ENCODE measurements around the gene SLC2A10. TPM values are rescaled to one million over a fixed set of nuclear protein-coding genes. Genes with fewer than 3 reads are reported as not detected.

Gene SLC2A10
- total RNA-seq, 1 experiment from 2014 or later: 1.6 TPM

- H3K9me3 ChIP-seq (ENCODE audit: control insufficient read depth, insufficient read depth, low read depth, low read length): no peaks in the 10 kb centered on the region
- H3K27ac ChIP-seq (ENCODE audit: low read length): no peak overlapping the region
- intact Hi-C loops (cut with micrococcal nuclease; ENCODE audit: unreplicated experiment): no loop called here
- no peak for DNase-seq (ENCODE audit: low read depth, low spot score)
- peaks cover 5% of the 10 kb centered on the region for H3K27me3 ChIP-seq (ENCODE audit: control insufficient read depth, insufficient read depth, low read length)
- ChIA-PET CTCF (no interaction called here), POLR2A (no interaction called here)
- no TSS peak for BruUV-seq (replicated peaks)
- in situ Hi-C loops (cut with HindIII; ENCODE audit: low pct_unique_long_range_greater_than_20kb, low sequenced_read_pairs): no loop called here
- no peak for TF ChIP-seq TCF7L2 (IDR thresholded peaks at IDR 0.05; ENCODE audit: low read depth, low read length)
- no peak for TF ChIP-seq POLR2AphosphoS5 (IDR thresholded peaks at IDR 0.05; ENCODE audit: low read depth, low read length)
- H3K4me3 ChIP-seq (ENCODE audit: low read depth in 2 of 2, low read length in 2 of 2): no peak overlapping the region
- H3K36me3 ChIP-seq (ENCODE audit: control insufficient read depth, insufficient read depth, low read length): no peaks in the 10 kb centered on the region
- no peak for ATAC-seq
- H3K4me1 ChIP-seq (ENCODE audit: control insufficient read depth, insufficient read depth, low read length): no peaks in the 10 kb centered on the region
These were observed 30.2 kb downstream of the SLC2A10 start for GRCh38 chr20:46739431-46740213.

- in situ Hi-C loops (cut with HindIII; ENCODE audit: low pct_unique_long_range_greater_than_20kb, low sequenced_read_pairs): no loop called here
- CTCF ChIA-PET: no interaction called here
These were observed 30.8 kb downstream of the SLC2A10 start for GRCh38 chr20:46740214-46740609.

More at GRCh38 chr20:46740214-46740609, 30.8 kb downstream of the SLC2A10 start:
- no peak for ATAC-seq
- Histone ChIP-seq H3K4me3 (ENCODE audit: low read depth in 2 of 2, low read length in 2 of 2) (no peak overlapping the region), H3K4me1 (ENCODE audit: control insufficient read depth, insufficient read depth, low read length) (no peaks in the 10 kb centered on the region), H3K9me3 (ENCODE audit: control insufficient read depth, insufficient read depth, low read depth, low read length) (no peaks in the 10 kb centered on the region), H3K27ac (ENCODE audit: low read length) (no peak overlapping the region), H3K36me3 (ENCODE audit: control insufficient read depth, insufficient read depth, low read length) (no peaks in the 10 kb centered on the region), H3K27me3 (ENCODE audit: control insufficient read depth, insufficient read depth, low read length) (peaks cover 9% of the 10 kb centered on the region)
- intact Hi-C loops (cut with micrococcal nuclease; ENCODE audit: unreplicated experiment): no loop called here
- DNase-seq (ENCODE audit: low read depth, low spot score): no peak
- no TSS peak for BruUV-seq (replicated peaks)
- POLR2A ChIA-PET: no interaction called here
- TF ChIP-seq SIN3A (IDR thresholded peaks at IDR 0.05; ENCODE audit: borderline replicate concordance, insufficient read depth, low read depth, low read length): no peak
- no peak for TF ChIP-seq REST (IDR thresholded peaks at IDR 0.05; ENCODE audit: insufficient read depth in 1 of 2, low read depth in 2 of 2, low read length in 1 of 2)
- no peak for TF ChIP-seq CTCF (IDR thresholded peaks at IDR 0.05)
- TF ChIP-seq POLR2AphosphoS5 (IDR thresholded peaks at IDR 0.05; ENCODE audit: low read depth, low read length): no peak
- TF ChIP-seq TCF7L2 (IDR thresholded peaks at IDR 0.05; ENCODE audit: low read depth, low read length): no peak

Measured in Panc1 (cell line).